A549 (cell line): ENCODE results near the gene MMP2.

ENCODE experiments used
- CTCF ChIP-seq: fragments of >200 bp; sonication (Bioruptor Twin); formaldehyde crosslinking; IDR thresholded peaks from 3 replicates; pipeline ENCODE4 v1.5.1; 2016
- HOXB5 ChIP-seq: fragments of 250-450 bp; sonication (Bioruptor Pico); IDR thresholded peaks from 2 replicates; pipeline ENCODE4 v1.5.0; 2020; ENCODE audit warnings: mild to moderate bottlenecking, moderate library complexity
- KDM1A ChIP-seq: fragments of 200-600 bp; sonication (generic); IDR thresholded peaks from 2 replicates; pipeline ENCODE4 v1.6.1; 2016; ENCODE audit warnings: low read depth, mild to moderate bottlenecking
- MYC ChIP-seq: IDR thresholded peaks from 2 replicates; pipeline ENCODE4 v1.6.1; 2012; ENCODE audit warnings: mild to moderate bottlenecking, inconsistent platforms, low read length, improper control_type of control experiment, borderline replicate concordance
- POLR2A ChIP-seq: IDR thresholded peaks from 2 replicates; pipeline ENCODE4 v1.6.1; 2012; ENCODE audit warnings: mild to moderate bottlenecking, low read length
- RAD21 ChIP-seq, 2 experiments: fragments of >200 bp in 1 of 2; sonication (Bioruptor Twin) in 1 of 2; formaldehyde crosslinking in 1 of 2; IDR thresholded peaks in 1 of 2; conservative IDR thresholded peaks in 1 of 2; 2 replicates in 1 of 2; 3 replicates in 1 of 2; pipeline ENCODE4 v1.6.1; 2012 to 2018; ENCODE audit warnings: inconsistent platforms in 1 of 2
- REST ChIP-seq: fragments of 200-600 bp; sonication (generic); IDR thresholded peaks from 2 replicates; pipeline ENCODE4 v1.6.1; 2016; ENCODE audit warnings: antibody characterized with exemption, mild to moderate bottlenecking, moderate library complexity

DNA sequence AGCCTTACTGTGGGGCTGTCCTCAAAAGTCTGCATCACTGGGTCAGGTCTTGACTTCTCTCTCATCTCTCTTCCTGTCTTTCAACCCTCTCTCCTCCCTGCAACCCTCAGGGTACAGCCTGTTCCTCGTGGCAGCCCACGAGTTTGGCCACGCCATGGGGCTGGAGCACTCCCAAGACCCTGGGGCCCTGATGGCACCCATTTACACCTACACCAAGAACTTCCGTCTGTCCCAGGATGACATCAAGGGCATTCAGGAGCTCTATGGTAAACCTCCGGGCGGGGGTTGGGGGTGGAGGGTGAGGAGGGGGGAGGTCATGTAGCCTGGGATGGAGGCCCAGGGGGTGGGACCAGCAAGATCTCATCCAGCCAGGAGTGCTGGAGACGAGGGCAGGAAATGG lies 12.7 kb downstream of the MMP2 start:
- no peak for TF ChIP-seq CTCF
- no peak for TF ChIP-seq KDM1A
- TF ChIP-seq POLR2A = no peak
- TF ChIP-seq RAD21 (conservative IDR thresholded peaks at IDR 0.05 in 1 of 2, IDR thresholded peaks at IDR 0.05 in 1 of 2) = no peak
- TF ChIP-seq MYC = no peak
- TF ChIP-seq REST = no peak
- no peak for TF ChIP-seq HOXB5
